Gastroesophageal sphincter (tissue), 4 donors: Measurements from ENCODE around the gene APOL1. TPM values are rescaled to one million over a fixed set of nuclear protein-coding genes. Genes with fewer than 3 reads are reported as not detected.

Experiments used
- ATAC-seq: fragments of 150-250 bp; one replicate; pipeline ENCODE4 v1.9.1; 2016; ENCODE audit warnings: mild to moderate bottlenecking, moderate library complexity
- H3K27ac ChIP-seq, 4 donors: fragments of 200-600 bp; sonication (generic) in 3 of 4; 1 replicate in 3 of 4; 2 replicates in 1 of 4; pipeline ENCODE4 v1.5.1; 2016 to 2019
- H3K27me3 ChIP-seq: fragments of 200-600 bp; sonication (generic); one replicate; pipeline ENCODE4 v1.5.1; 2019
- H3K36me3 ChIP-seq, 2 donors: fragments of 200-600 bp; sonication (generic); one replicate each; pipeline ENCODE4 v1.5.1; 2019; ENCODE audit warnings: control low read depth in 1 of 2
- H3K4me1 ChIP-seq, 3 donors: fragments of 200-600 bp; sonication (generic); 1 replicate in 2 of 3; 2 replicates in 1 of 3; pipeline ENCODE4 v1.5.1; 2016 to 2019; ENCODE audit warnings: control low read depth in 2 of 3
- H3K4me3 ChIP-seq, 2 donors: fragments of 200-600 bp; sonication (generic); one replicate each; pipeline ENCODE4 v1.5.1; 2019; ENCODE audit warnings: mild to moderate bottlenecking in 1 of 2, moderate library complexity in 1 of 2
- H3K9me3 ChIP-seq, 3 donors: fragments of 200-600 bp; sonication (generic); one replicate each; pipeline ENCODE4 v1.5.1; 2017 to 2019; ENCODE audit warnings: control low read depth in 2 of 3
- CTCF ChIP-seq, 4 experiments: fragments of 200-600 bp in 2 of 4; fragments of 450-650 bp in 2 of 4; sonication (generic) in 1 of 4; IDR thresholded peaks; one replicate each; pipeline ENCODE4 v1.5.1; 2017 to 2019; ENCODE audit warnings: antibody characterized with exemption in 4 of 4, mild to moderate bottlenecking in 2 of 4, moderate library complexity in 2 of 4
- EP300 ChIP-seq: sonication (generic); formaldehyde crosslinking; IDR thresholded peaks from one replicate; pipeline ENCODE4 v1.6.1; 2017; ENCODE audit warnings: antibody characterized with exemption, mild to moderate bottlenecking
- POLR2A ChIP-seq, 2 donors: fragments of 450-650 bp; IDR thresholded peaks; one replicate each; pipeline ENCODE4 v1.6.1; 2017; ENCODE audit warnings: antibody characterized with exemption in 2 of 2, mild to moderate bottlenecking in 2 of 2, moderate library complexity in 1 of 2
- POLR2AphosphoS5 ChIP-seq: sonication (generic); formaldehyde crosslinking; IDR thresholded peaks from one replicate; pipeline ENCODE4 v1.6.1; 2017; ENCODE audit warnings: antibody characterized with exemption
- WGBS, 2 donors: methylation state at CpG; one replicate each; pipeline ENCODE4 v1.1.5; 2018; ENCODE audit warnings: low coverage in 1 of 2; 5-methylcytosine and 5-hydroxymethylcytosine counted together
- total RNA-seq, 4 donors: library from RNA; depleted of rRNA; stranded (reverse); fragments of >200 nt; gene quantifications; one replicate each; pipeline ENCODE4 v1.1.0, GENCODE V29; 2016

Gene APOL1
- total RNA-seq, 4 donors from 2014 or later: 10.0 to 53.7 (median 26.0) TPM

GRCh38 chr22:36292823-36293530, 40.0 kb downstream of the APOL1 start:
- peaks cover 0 to 21% (median 0%) of the 10 kb centered on the region in 3 donors for H3K4me1 ChIP-seq
- no peak overlapping the region for H3K4me3 ChIP-seq
- TF ChIP-seq POLR2A (IDR thresholded peaks at IDR 0.05) (no peak), POLR2AphosphoS5 (no peak), EP300 (no peak), CTCF (IDR thresholded peaks at IDR 0.05) (no peak)
- no peak for ATAC-seq
- H3K27ac ChIP-seq: peak overlapping the region in 3 of 4 donors; percentile 39 to 53 (median 40)
- peaks cover 5 to 96% of the 10 kb centered on the region in 2 donors for H3K36me3 ChIP-seq
- H3K27me3 ChIP-seq: no peaks in the 10 kb centered on the region
- 74 to 80% methylated on average over 1 to 6 of the region's 17 CpGs for WGBS, 2 donors
- no peaks in the 10 kb centered on the region for H3K9me3 ChIP-seq

- 76 to 100% methylated on average over 5 of the region's 26 CpGs for WGBS, 2 donors
- no peak for TF ChIP-seq POLR2A (IDR thresholded peaks at IDR 0.05)
- TF ChIP-seq EP300: no peak
- no peak for TF ChIP-seq CTCF (IDR thresholded peaks at IDR 0.05)
- TF ChIP-seq POLR2AphosphoS5: no peak
- H3K27me3 ChIP-seq: no peaks in the 10 kb centered on the region
- ATAC-seq: no peak
- peak overlapping the region in 3 of 4 donors; percentile 39 to 84 (median 40) for H3K27ac ChIP-seq
- H3K9me3 ChIP-seq: no peaks in the 10 kb centered on the region
- peaks cover 0 to 13% (median 0%) of the 10 kb centered on the region in 3 donors for H3K4me1 ChIP-seq
- H3K4me3 ChIP-seq: no peak overlapping the region
- H3K36me3 ChIP-seq: peaks cover 5 to 96% of the 10 kb centered on the region in 2 donors
Measured at GRCh38 chr22:36293606-36294292, 40.8 kb downstream of the APOL1 start.

GRCh38 chr22:36294293-36294620, 41.3 kb downstream of the APOL1 start:
- no peak for TF ChIP-seq CTCF (IDR thresholded peaks at IDR 0.05)
- no peak for TF ChIP-seq POLR2A (IDR thresholded peaks at IDR 0.05)
- no peak for TF ChIP-seq EP300
- TF ChIP-seq POLR2AphosphoS5: no peak

GRCh38 chr22:36294801-36295200, 41.9 kb downstream of the APOL1 start:
- Histone ChIP-seq H3K9me3 (no peaks in the 10 kb centered on the region), H3K4me3 (no peak overlapping the region), H3K27ac (peak overlapping the region in 3 of 4 donors; percentile 22 to 87 (median 84)), H3K27me3 (no peaks in the 10 kb centered on the region), H3K4me1 (peaks cover 0 to 3% (median 0%) of the 10 kb centered on the region in 3 donors), H3K36me3 (peaks cover 5 to 96% of the 10 kb centered on the region in 2 donors)
- WGBS, 2 donors: 60 to 73% methylated on average over 1 to 3 of the region's 11 CpGs
- no peak for ATAC-seq
- TF ChIP-seq POLR2A (IDR thresholded peaks at IDR 0.05): no peak
- no peak for TF ChIP-seq EP300

More at GRCh38 chr22:36294293-36294620, 41.3 kb downstream of the APOL1 start:
- WGBS, 2 donors: 75 to 82% methylated on average over 4 to 6 of the region's 7 CpGs
- Histone ChIP-seq H3K4me3 (no peak overlapping the region), H3K9me3 (no peaks in the 10 kb centered on the region), H3K4me1 (peaks cover 0 to 8% (median 0%) of the 10 kb centered on the region in 3 donors), H3K27ac (peak overlapping the region in 2 of 4 donors; percentile 40 to 84), H3K27me3 (no peaks in the 10 kb centered on the region), H3K36me3 (peaks cover 5 to 96% of the 10 kb centered on the region in 2 donors)
- no peak for ATAC-seq

- H3K36me3 ChIP-seq: peaks cover 5 to 98% of the 10 kb centered on the region in 2 donors
- WGBS, 2 donors: 94% methylated on average over 3 of the region's 7 CpGs; no CpG with 5 or more reads in 1 of the 2 donors
- H3K27ac ChIP-seq: peak overlapping the region in 3 of 4 donors; percentile 22 to 87 (median 84)
Measured at GRCh38 chr22:36295247-36295646, 42.3 kb downstream of the APOL1 start.

More at GRCh38 chr22:36295247-36295646, 42.3 kb downstream of the APOL1 start:
- Histone ChIP-seq H3K9me3 (no peaks in the 10 kb centered on the region), H3K4me1 (no peaks in the 10 kb centered on the region), H3K4me3 (no peak overlapping the region), H3K27me3 (no peaks in the 10 kb centered on the region)
- TF ChIP-seq POLR2A (IDR thresholded peaks at IDR 0.05): no peak
- TF ChIP-seq EP300: no peak
- TF ChIP-seq POLR2AphosphoS5: no peak
- TF ChIP-seq CTCF (IDR thresholded peaks at IDR 0.05): no peak
- ATAC-seq: no peak
